HG03439 (cell line): ENCODE data around the gene GAS2L3.

Experiments used
- ATAC-seq: cut with Tn5 transposase; IDR thresholded peaks from one replicate; pipeline ENCODE4 v1.9.1; 2021; ENCODE audit warnings: mild to moderate bottlenecking, moderate library complexity; ENCODE audit not compliant: unreplicated experiment

Gene GAS2L3

DNA sequence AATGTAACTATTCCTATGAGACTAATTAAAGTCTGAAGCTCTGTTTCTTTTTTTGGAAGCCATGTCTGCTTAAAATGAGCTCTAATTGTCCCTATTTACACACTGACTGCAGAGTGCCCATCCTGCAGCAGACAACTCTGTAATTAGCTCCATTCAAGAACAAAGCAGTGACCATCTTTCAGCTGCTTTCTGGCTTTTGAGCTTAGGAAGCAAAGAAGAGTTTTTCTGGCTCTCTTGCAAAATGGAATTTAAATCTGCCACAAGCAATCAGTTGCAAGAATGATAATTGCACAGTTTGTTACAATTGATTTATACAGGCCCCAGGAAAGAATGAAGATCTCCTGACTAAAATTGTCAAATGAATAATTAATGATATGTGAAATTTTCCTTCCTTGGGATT is 83.4 kb downstream of the GAS2L3 start:
- ATAC-seq = no peak

GRCh38 chr12:100661300-100661951 is 87.9 kb downstream of the GAS2L3 start:
- no peak for ATAC-seq

DNA sequence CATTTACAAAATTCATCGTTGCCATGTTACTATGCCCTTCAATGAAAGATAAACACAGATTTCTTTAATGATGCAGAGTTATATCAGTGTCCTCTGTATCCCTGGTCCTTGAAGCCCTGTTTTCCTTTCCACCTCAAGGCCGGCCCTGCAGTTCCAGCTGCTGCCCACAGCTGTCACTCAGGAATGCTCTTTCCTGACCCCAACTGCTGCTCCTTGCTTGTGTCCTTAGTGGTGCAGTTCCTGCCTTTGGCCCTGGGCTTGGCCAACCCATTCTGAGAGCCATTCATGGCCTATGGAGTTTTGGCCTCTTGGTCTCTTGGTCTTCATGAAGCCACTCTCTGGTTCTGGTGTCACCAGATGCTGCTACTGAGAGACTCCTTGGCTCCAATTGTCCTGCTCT is 93.1 kb downstream of the GAS2L3 start:
- ATAC-seq = no peak

GRCh38 chr12:100668945-100669536 is 95.6 kb downstream of the GAS2L3 start:
- ATAC-seq = peak; percentile 81

GRCh38 chr12:100669922-100670321 is 96.4 kb downstream of the GAS2L3 start:
- ATAC-seq = no peak

DNA sequence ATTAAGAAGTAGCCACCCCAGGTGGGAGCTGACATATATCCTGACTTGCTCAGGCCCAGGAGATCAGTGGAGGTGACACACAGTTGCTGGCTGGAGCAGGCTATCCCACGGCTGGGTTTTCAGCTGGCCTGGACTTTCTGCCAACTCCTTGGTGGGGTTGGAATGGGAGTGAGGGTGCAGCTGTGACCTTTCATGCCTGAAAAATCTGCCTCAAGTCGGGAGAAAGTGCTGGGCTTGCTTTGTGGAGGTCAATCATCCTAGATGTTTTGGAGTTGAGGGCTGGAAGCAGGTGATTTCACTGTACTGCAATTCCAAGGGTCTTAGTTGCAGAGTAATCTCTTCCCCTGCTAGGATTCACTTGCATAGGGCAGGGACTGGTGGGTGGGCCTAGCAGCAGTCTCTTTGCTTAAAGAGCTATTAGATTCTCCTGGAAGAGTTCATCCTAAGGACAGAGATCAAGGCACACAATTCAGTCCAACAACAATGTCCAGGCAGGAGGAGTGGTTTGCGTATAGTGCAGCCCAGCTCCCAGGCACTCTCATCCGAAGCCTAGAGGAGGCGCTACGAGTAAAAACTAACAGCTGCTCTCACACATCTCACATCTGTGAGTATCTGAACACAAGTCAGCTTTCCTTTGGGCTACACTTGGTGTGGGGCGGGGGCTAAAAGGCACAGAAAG is 98.1 kb downstream of the GAS2L3 start:
- peak; percentile 14 for ATAC-seq

GRCh38 chr12:100672075-100672592 is 98.7 kb downstream of the GAS2L3 start:
- peak; percentile 62 for ATAC-seq

DNA sequence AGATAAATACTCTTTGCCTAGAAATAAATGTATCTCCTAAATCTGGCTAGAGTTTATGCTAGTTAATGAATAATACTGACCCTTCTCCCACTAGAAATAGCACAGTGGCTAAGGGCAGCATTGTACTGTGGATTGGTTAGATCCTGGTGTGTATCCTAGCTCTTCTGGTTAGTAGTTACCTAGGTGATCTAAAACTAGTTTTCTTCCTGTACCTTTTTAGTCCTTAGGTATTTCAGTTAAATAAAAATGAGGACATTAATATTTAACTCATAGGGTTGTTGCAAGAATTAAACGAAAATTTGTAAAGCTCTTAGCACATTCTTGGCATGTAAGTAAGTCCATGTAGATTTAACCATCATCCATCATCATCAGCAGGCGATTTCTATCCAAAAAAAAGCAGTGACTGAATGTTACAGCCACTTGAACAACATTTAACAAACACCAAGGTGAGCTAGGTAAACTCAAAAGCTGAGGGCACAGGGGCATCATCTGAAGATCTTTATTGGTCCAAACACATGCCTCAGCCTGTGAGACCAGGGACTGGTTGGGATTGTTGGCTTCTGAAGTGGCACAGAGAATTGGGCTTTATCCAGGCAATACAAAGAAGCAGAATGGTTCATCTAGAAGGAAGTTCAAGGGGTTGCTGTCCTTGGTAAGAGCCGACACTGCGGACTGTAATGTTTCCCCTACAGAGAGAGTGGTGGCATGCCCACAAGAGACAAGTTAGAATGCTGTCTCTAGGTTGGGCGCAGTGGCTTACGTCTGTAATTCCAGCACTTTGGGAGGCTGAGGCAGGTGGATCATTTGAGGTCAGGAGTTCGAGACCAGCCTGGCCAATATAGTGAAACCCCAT is 100.8 kb downstream of the GAS2L3 start:
- no peak for ATAC-seq
